Uterus (tissue), 2 donors: Measurements from ENCODE around the gene RAB11A.

Experiments used
- CTCF ChIP-seq, 4 experiments: fragments of 200-600 bp in 2 of 4; fragments of 450-650 bp in 2 of 4; sonication (generic) in 2 of 4; IDR thresholded peaks; one replicate each; pipeline ENCODE4 v1.5.1; 2016 to 2019; ENCODE audit warnings: antibody characterized with exemption in 4 of 4, mild to moderate bottlenecking in 2 of 4, moderate library complexity in 1 of 4
- POLR2A ChIP-seq, 2 donors: fragments of 450-650 bp; IDR thresholded peaks; one replicate each; pipeline ENCODE4 v1.6.1; 2016; ENCODE audit warnings: antibody characterized with exemption in 2 of 2, mild to moderate bottlenecking in 1 of 2, moderate library complexity in 1 of 2

GRCh38 chr15:65925338-65925737, 56.0 kb downstream of the RAB11A start:
- TF ChIP-seq POLR2A (IDR thresholded peaks at IDR 0.05) (no peak), CTCF (IDR thresholded peaks at IDR 0.05) (no peak)
